Lower leg skin (tissue), 3 donors: Measurements from ENCODE around the gene SEPTIN11.

Experiments
- POLR2A ChIP-seq, 2 donors: fragments of 450-650 bp; IDR thresholded peaks; one replicate each; pipeline ENCODE4 v1.6.1; 2016 to 2017; ENCODE audit warnings: antibody characterized with exemption in 2 of 2, mild to moderate bottlenecking in 1 of 2, moderate library complexity in 1 of 2
- TF ChIP-seq, protein P1 (sequence below), 3 donors: fragments of 450-650 bp; IDR thresholded peaks; one replicate each; pipeline ENCODE4 v1.5.1; 2016; ENCODE audit warnings: antibody characterized with exemption in 3 of 3, mild to moderate bottlenecking in 3 of 3, moderate library complexity in 2 of 3

DNA sequence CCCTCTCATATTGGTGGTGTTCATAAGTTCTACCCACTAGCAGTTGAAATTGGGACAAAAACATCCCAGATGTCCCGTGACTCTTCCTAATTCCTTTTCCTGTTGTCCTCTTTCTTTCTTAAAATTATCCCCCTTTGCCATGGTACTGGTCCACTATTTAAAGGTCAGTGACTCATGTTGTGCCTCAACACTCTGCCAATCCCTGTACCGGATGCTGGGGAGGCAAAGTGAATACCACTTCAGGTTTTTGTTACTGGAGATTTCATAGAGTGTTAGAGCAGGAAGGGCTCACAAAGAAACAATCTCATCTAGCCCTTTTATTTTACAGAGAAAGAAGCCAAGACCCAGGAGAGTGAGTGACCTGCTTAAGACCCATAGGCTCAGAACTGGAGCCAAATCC is 24.6 kb downstream of the SEPTIN11 start:
- TF ChIP-seq, protein P1, sequence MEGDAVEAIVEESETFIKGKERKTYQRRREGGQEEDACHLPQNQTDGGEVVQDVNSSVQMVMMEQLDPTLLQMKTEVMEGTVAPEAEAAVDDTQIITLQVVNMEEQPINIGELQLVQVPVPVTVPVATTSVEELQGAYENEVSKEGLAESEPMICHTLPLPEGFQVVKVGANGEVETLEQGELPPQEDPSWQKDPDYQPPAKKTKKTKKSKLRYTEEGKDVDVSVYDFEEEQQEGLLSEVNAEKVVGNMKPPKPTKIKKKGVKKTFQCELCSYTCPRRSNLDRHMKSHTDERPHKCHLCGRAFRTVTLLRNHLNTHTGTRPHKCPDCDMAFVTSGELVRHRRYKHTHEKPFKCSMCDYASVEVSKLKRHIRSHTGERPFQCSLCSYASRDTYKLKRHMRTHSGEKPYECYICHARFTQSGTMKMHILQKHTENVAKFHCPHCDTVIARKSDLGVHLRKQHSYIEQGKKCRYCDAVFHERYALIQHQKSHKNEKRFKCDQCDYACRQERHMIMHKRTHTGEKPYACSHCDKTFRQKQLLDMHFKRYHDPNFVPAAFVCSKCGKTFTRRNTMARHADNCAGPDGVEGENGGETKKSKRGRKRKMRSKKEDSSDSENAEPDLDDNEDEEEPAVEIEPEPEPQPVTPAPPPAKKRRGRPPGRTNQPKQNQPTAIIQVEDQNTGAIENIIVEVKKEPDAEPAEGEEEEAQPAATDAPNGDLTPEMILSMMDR (IDR thresholded peaks at IDR 0.05) = no peak
- TF ChIP-seq POLR2A (IDR thresholded peaks at IDR 0.05) = no peak
